RWPE2 (cell line): ENCODE data around the gene SFXN1.

Experiments used
- ATAC-seq: fragments of 200-7000 bp; cut with Tn5 transposase; 3 replicates; pipeline ENCODE4 v1.9.1; 2021; ENCODE audit warnings: low read depth
- DNase-seq: peaks from one replicate; pipeline ENCODE4 v3.0.0-alpha.2; 2020; ENCODE audit warnings: low spot score
- H3K27ac ChIP-seq: fragments of 450-650 bp; 2 replicates; pipeline ENCODE4 v1.5.1; 2017; ENCODE audit warnings: mild to moderate bottlenecking; ENCODE audit not compliant: poor library complexity, severe bottlenecking
- H3K27me3 ChIP-seq: fragments of 250-450 bp; sonication (Bioruptor Pico); 2 replicates; pipeline ENCODE4 v1.5.1; 2021; ENCODE audit warnings: mild to moderate bottlenecking, moderate library complexity; ENCODE audit not compliant: insufficient read depth, poor library complexity, severe bottlenecking
- H3K36me3 ChIP-seq: fragments of 250-450 bp; sonication (Bioruptor Pico); 2 replicates; pipeline ENCODE4 v1.5.1; 2020; ENCODE audit warnings: low read depth, mild to moderate bottlenecking, moderate library complexity
- H3K4me1 ChIP-seq: fragments of 250-450 bp; sonication (Bioruptor Pico); 2 replicates; pipeline ENCODE4 v1.5.1; 2021; ENCODE audit warnings: mild to moderate bottlenecking, moderate library complexity; ENCODE audit not compliant: insufficient read depth, poor library complexity, severe bottlenecking
- H3K4me3 ChIP-seq: fragments of 250-450 bp; sonication (Bioruptor Pico); 2 replicates; pipeline ENCODE4 v1.5.1; 2021; ENCODE audit warnings: mild to moderate bottlenecking, moderate library complexity; ENCODE audit not compliant: severe bottlenecking
- H3K9me3 ChIP-seq: fragments of 250-450 bp; sonication (Bioruptor Pico); 2 replicates; pipeline ENCODE4 v1.5.1; 2021; ENCODE audit warnings: mild to moderate bottlenecking, moderate library complexity; ENCODE audit not compliant: severe bottlenecking
- CTCF ChIP-seq: fragments of 450-650 bp; IDR thresholded peaks from one replicate; pipeline ENCODE4 v1.5.1; 2017; ENCODE audit warnings: mild to moderate bottlenecking, moderate library complexity; ENCODE audit not compliant: poor library complexity, severe bottlenecking

SFXN1 gene

GRCh38 chr5:175469916-175470315 lies 8.4 kb upstream of the SFXN1 start:
- Histone ChIP-seq H3K4me1 (no peaks in the 10 kb centered on the region), H3K36me3 (no peaks in the 10 kb centered on the region), H3K9me3 (no peaks in the 10 kb centered on the region), H3K27me3 (no peaks in the 10 kb centered on the region), H3K4me3 (no peak overlapping the region), H3K27ac (no peak overlapping the region)
- DNase-seq (no peak), ATAC-seq (no peak)
- TF ChIP-seq CTCF, result no peak

- DNase-seq, result no peak
- Histone ChIP-seq H3K27ac (no peak overlapping the region), H3K4me1 (no peaks in the 10 kb centered on the region), H3K36me3 (no peaks in the 10 kb centered on the region), H3K4me3 (no peak overlapping the region), H3K9me3 (no peaks in the 10 kb centered on the region), H3K27me3 (no peaks in the 10 kb centered on the region)
- no peak for ATAC-seq
- TF ChIP-seq CTCF, result no peak
These were observed 7.6 kb upstream of the SFXN1 start for GRCh38 chr5:175470781-175471180.

- DNase-seq (no peak), ATAC-seq (no peak)
- no peak for TF ChIP-seq CTCF
- Histone ChIP-seq H3K27ac (no peak overlapping the region), H3K9me3 (no peaks in the 10 kb centered on the region), H3K4me1 (no peaks in the 10 kb centered on the region), H3K4me3 (no peak overlapping the region), H3K27me3 (no peaks in the 10 kb centered on the region), H3K36me3 (no peaks in the 10 kb centered on the region)
These were observed 7.2 kb upstream of the SFXN1 start for GRCh38 chr5:175471196-175471595.

- no peak overlapping the region for H3K4me3 ChIP-seq
- DNase-seq, result no peak
- no peak overlapping the region for H3K27ac ChIP-seq
- H3K36me3 ChIP-seq, result no peaks in the 10 kb centered on the region
- H3K4me1 ChIP-seq, result peaks cover under 1% of the 10 kb centered on the region
- no peak for TF ChIP-seq CTCF
- no peaks in the 10 kb centered on the region for H3K27me3 ChIP-seq
- ATAC-seq, result no peak
- no peaks in the 10 kb centered on the region for H3K9me3 ChIP-seq
These were observed 6.7 kb upstream of the SFXN1 start for GRCh38 chr5:175471628-175472027.

GRCh38 chr5:175472378-175472777 lies 6.0 kb upstream of the SFXN1 start:
- Histone ChIP-seq H3K4me1 (peaks cover 7% of the 10 kb centered on the region), H3K27ac (no peak overlapping the region), H3K9me3 (no peaks in the 10 kb centered on the region), H3K27me3 (no peaks in the 10 kb centered on the region), H3K36me3 (no peaks in the 10 kb centered on the region), H3K4me3 (no peak overlapping the region)
- no peak for DNase-seq
- ATAC-seq, result no peak
- TF ChIP-seq CTCF, result no peak
